Fibroblast of the aortic adventitia (primary cell): ENCODE measurements around the gene UBA52. TPM values are rescaled to one million over a fixed set of nuclear protein-coding genes. Genes with fewer than 3 reads are reported as not detected.

Experiments used
- DNase-seq: peaks from one replicate; pipeline ENCODE4 v3.0.0-alpha.2; 2010; ENCODE audit warnings: low read depth
- H3K4me3 ChIP-seq: 2 replicates; pipeline ENCODE4 v1.5.1; 2011; ENCODE audit warnings: low read depth, mild to moderate bottlenecking, control low read depth, low read length, moderate library complexity
- CTCF ChIP-seq: IDR thresholded peaks from 2 replicates; pipeline ENCODE4 v1.5.1; 2011; ENCODE audit warnings: mild to moderate bottlenecking, low read length, control low read depth, inconsistent platforms; ENCODE audit not compliant: insufficient read depth
- total RNA-seq: library from RNA; depleted of rRNA; stranded (reverse); fragments of >200 nt; gene quantifications from 2 replicates; pipeline ENCODE4 v1.2.3, GENCODE V29; 2012; ENCODE audit warnings: low replicate concordance

The UBA52 gene
- total RNA-seq, 1 donor = 1,084 TPM

GRCh38 chr19:18605196-18605545, 33.5 kb downstream of the UBA52 start:
- TF ChIP-seq CTCF = no peak
- peak overlapping the region; percentile 31 for H3K4me3 ChIP-seq
- no peak for DNase-seq

GRCh38 chr19:18605546-18606280, 34.1 kb downstream of the UBA52 start:
- H3K4me3 ChIP-seq = peak overlapping the region; percentile 40
- TF ChIP-seq CTCF = no peak
- DNase-seq = no peak

- no peak for TF ChIP-seq CTCF
- no peak for DNase-seq
- H3K4me3 ChIP-seq = peak within 1 kb of the TSS; percentile 48
Observed at GRCh38 chr19:18606281-18607225, 34.9 kb downstream of the UBA52 start, which contains the start of gene CRLF1. Gene CRLF1 (minus strand): TSS chr19:18606799. CDS start chr19:18606656, 143 bp downstream.

- no peak for DNase-seq
- peak overlapping the region; percentile 28 for H3K4me3 ChIP-seq
- TF ChIP-seq CTCF = no peak
Observed at GRCh38 chr19:18607226-18608101, 35.8 kb downstream of the UBA52 start.

GRCh38 chr19:18608102-18608804, 36.6 kb downstream of the UBA52 start:
- DNase-seq = no peak
- no peak for TF ChIP-seq CTCF
- H3K4me3 ChIP-seq = no peak overlapping the region
